ENCODE results near the gene IGFBP7.
A peak's percentile ranks its signal among the peaks of the same experiment; 100 is the strongest.

The IGFBP7 gene

DNA sequence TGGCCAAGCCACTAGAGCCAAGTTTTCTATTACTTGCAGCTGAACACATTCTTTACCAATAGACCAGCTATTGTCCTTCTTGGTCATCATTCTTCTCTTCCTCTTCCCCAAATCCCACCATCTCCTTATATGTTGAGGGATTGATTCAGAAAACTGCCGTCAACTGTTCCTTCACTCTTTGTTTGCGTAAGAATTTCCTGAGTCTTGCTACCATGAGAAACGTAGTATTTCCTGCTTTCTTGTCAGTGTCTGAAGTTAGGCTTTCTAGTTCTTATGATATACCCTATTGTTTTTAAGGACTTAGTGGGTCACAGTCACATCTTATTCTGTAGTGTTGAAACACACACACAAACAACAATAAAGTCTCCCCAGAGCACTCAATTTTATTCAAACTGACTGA is 20.1 kb downstream of the IGFBP7 start:
- TF ChIP-seq, protein P1, sequence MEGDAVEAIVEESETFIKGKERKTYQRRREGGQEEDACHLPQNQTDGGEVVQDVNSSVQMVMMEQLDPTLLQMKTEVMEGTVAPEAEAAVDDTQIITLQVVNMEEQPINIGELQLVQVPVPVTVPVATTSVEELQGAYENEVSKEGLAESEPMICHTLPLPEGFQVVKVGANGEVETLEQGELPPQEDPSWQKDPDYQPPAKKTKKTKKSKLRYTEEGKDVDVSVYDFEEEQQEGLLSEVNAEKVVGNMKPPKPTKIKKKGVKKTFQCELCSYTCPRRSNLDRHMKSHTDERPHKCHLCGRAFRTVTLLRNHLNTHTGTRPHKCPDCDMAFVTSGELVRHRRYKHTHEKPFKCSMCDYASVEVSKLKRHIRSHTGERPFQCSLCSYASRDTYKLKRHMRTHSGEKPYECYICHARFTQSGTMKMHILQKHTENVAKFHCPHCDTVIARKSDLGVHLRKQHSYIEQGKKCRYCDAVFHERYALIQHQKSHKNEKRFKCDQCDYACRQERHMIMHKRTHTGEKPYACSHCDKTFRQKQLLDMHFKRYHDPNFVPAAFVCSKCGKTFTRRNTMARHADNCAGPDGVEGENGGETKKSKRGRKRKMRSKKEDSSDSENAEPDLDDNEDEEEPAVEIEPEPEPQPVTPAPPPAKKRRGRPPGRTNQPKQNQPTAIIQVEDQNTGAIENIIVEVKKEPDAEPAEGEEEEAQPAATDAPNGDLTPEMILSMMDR (conservative IDR thresholded peaks at IDR 0.05; ENCODE audit: low read length) = no peak
- DNase-seq (ENCODE audit: low read depth) = no peak
- H3K4me3 ChIP-seq (ENCODE audit: low read length) = no peak overlapping the region

DNA sequence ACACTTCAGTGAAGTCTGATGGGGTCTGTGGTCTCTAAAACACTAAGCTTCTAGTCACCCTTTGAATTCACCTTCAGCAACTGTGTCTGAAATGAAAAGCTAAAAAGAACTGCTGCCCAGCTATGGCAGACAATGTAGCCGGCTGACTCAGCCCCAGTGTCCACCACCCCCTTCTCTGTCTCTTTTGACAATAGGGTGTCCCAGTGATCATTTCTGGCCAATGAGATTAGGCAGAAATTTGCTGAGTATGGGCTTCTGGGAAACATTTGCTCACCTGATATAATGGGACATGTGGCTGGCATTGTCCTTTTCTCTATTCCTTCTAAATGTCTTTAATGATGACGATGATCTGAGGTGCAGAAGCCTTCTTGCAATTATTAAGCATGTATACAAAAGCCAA is 20.6 kb downstream of the IGFBP7 start:
- H3K4me3 ChIP-seq (ENCODE audit: low read length) = no peak overlapping the region
- TF ChIP-seq, protein P1 (conservative IDR thresholded peaks at IDR 0.05; ENCODE audit: low read length) = no peak
- DNase-seq (ENCODE audit: low read depth) = no peak

DNA sequence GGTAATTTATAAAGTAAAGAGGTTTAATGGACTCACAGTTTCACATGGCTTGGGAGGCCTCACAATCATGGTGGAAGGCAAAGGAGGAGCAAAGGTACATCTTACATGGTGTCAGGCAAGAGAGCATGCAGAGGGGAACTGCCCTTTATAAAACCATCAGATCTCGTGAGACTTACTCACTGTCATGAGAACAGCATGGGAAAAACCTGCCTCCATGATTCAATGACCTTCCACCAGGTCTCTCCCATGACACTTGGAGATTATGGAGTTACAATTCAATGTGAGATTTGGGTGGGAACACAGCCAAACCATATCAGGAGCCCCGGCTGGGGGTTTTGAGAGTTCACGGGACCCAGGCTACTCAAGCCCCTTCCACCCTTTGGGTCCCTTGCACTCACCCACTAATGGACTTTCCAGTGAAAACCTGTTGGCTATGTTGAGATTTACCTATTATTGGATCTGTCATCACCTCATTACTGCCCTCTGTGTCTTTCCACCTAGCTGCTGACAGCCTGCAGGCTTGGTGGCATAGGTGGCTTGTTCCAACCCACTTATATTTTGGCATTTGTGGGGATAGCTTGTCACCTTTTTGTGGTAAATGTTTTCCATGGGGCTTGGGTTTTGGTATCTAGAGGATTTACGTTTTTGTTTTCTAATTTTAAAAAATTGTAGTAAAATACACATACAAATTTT is 24.0 kb downstream of the IGFBP7 start:
- DNase-seq (ENCODE audit: low read depth) = no peak
- TF ChIP-seq, protein P1 (conservative IDR thresholded peaks at IDR 0.05; ENCODE audit: low read length) = no peak
- no peak overlapping the region for H3K4me3 ChIP-seq (ENCODE audit: low read length)

DNA sequence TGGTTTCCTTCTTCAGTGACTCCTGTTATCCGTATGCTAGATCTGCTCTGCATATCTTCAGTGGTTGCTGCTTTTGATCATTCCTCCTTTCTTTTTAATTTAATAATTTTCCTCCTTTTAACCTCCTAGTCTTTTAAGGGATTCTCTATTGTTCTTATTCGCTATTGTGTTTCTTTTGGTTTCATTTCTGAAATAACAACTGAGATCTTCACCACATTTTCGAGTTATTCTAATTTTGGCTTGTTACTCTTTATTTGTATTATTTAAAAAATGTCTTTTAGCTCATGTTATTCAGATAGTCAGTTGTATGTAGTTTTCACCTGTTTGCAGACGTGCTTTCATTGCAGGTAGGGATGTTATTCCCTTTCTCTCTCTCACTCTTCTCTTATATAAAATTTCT is 24.9 kb downstream of the IGFBP7 start:
- no peak for DNase-seq (ENCODE audit: low read depth)
- TF ChIP-seq, protein P1 (conservative IDR thresholded peaks at IDR 0.05; ENCODE audit: low read length) = no peak
- H3K4me3 ChIP-seq (ENCODE audit: low read length) = no peak overlapping the region

DNA sequence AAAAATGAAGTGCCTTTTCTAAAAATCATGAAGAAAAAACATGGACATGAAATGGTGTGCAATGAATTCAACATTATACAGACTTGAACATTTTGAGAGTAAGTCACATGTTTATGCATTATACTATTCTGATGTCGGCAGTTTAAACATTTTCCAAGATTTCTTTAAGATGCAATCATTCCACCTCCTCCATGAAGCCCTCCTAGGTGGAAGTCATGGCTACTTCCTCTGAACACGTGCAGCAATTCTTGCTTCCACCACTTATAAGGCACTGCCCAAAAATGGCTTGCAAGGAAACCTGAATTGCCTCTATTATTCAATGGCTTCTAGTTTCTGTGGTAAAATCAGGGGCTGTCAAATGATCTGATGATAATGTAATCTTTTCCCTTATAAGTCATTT is 25.8 kb downstream of the IGFBP7 start:
- TF ChIP-seq, protein P1 (conservative IDR thresholded peaks at IDR 0.05; ENCODE audit: low read length) = no peak
- no peak overlapping the region for H3K4me3 ChIP-seq (ENCODE audit: low read length)
- DNase-seq (ENCODE audit: low read depth) = no peak

DNA sequence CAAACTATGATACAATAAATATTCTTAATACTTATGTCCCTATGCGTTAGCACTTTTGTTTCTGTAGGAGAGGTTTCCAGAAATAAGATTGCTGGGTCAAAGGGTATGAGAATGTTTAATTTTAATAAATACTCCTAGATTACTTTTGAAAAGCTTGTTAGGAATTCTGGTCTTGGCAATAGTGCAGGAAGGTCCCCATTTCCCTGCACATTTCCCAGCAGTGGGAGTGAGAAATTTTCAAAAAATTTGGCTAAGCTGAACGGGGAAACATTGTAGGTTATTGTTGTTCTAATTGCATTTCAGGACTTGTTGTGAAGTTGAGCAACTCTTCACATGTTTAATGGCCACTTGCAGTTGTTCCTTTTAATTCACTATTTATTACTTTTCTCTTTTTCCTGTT is 27.1 kb downstream of the IGFBP7 start:
- H3K4me3 ChIP-seq (ENCODE audit: low read length) = no peak overlapping the region
- TF ChIP-seq, protein P1 (conservative IDR thresholded peaks at IDR 0.05; ENCODE audit: low read length) = no peak
- peak; percentile 77 for DNase-seq (ENCODE audit: low read depth)

Measured in AG10803 (cell line).